T47D (cell line): ENCODE data around the gene SPACA5B.
"Not testable (repeated sequence)": the region's sequence is repeated elsewhere in the genome, so short reads cannot be mapped to it uniquely, and the experiment has no call there.

Experiments
- DNase-seq, 2 experiments: peaks; one replicate each; pipeline versions ENCODE4 v3.0.0 to v3.0.0-alpha.2; 2011 to 2012; ENCODE audit warnings: low read depth in 1 of 2, low spot score in 1 of 2
- JUND ChIP-seq: IDR thresholded peaks from 2 replicates; pipeline ENCODE4 v1.6.1; 2012; ENCODE audit warnings: low read depth
- in situ Hi-C: cut with HindIII; loops from 2 replicates; pipeline ENCODE4 v1.10.0; 2016; ENCODE audit warnings: low sequenced_read_pairs, low pct_unique_long_range_greater_than_20kb

The SPACA5B gene

GRCh38 chrX:48130326-48130725 is at the start of gene SPACA5B:
Gene SPACA5B, plus strand, starts transcription at chrX:48130626. Its CDS starts 62 bp downstream, at chrX:48130688.
- in situ Hi-C loops, DNase-seq: not testable (repeated sequence)

- TF ChIP-seq JUND, result no peak
- DNase-seq, result peak; percentile 41 to 70
Observed at GRCh38 chrX:48083212-48083611, 47.2 kb upstream of the SPACA5B start.

GRCh38 chrX:48083706-48084105 is 46.7 kb upstream of the SPACA5B start:
- in situ Hi-C loops, result no loop called here
- DNase-seq, result peak in 1 of 2 experiments; percentile 56
- TF ChIP-seq JUND, result no peak

More at GRCh38 chrX:48083212-48083611, 47.2 kb upstream of the SPACA5B start:
- in situ Hi-C loops, result no loop called here

GRCh38 chrX:48086082-48086481 is 44.3 kb upstream of the SPACA5B start:
- no peak for TF ChIP-seq JUND
- no peak for DNase-seq
- in situ Hi-C loops, result no loop called here

GRCh38 chrX:48090123-48090522 is 40.3 kb upstream of the SPACA5B start:
- in situ Hi-C loops, result no loop called here
- peak; percentile 70 for TF ChIP-seq JUND
- peak; percentile 9 to 57 for DNase-seq

- DNase-seq, in situ Hi-C loops: not testable (repeated sequence)
Observed at GRCh38 chrX:48092558-48092957, 37.9 kb upstream of the SPACA5B start.

- no peak for TF ChIP-seq JUND
- in situ Hi-C loops, result no loop called here
- DNase-seq, result no peak
Observed at GRCh38 chrX:48101443-48101842, 29.0 kb upstream of the SPACA5B start.

- no peak for DNase-seq
- no peak for TF ChIP-seq JUND
- in situ Hi-C loops, result no loop called here
Observed at GRCh38 chrX:48102874-48103374, 27.5 kb upstream of the SPACA5B start.

- in situ Hi-C loops, result no loop called here
- no peak for TF ChIP-seq JUND
- DNase-seq, result peak in 1 of 2 experiments; percentile 9
Observed at GRCh38 chrX:48107717-48108116, 22.7 kb upstream of the SPACA5B start.

GRCh38 chrX:48125286-48125685 is 5.1 kb upstream of the SPACA5B start:
- DNase-seq, in situ Hi-C loops: not testable (repeated sequence)

- in situ Hi-C loops, DNase-seq: not testable (repeated sequence)
Observed at GRCh38 chrX:48132308-48132844, 1.9 kb downstream of the SPACA5B start.

GRCh38 chrX:48139076-48139475 is 8.7 kb downstream of the SPACA5B start:
- DNase-seq, result not testable (repeated sequence)

GRCh38 chrX:48141810-48142508 is 11.5 kb downstream of the SPACA5B start:
- in situ Hi-C loops, DNase-seq: not testable (repeated sequence)

More at GRCh38 chrX:48139076-48139475, 8.7 kb downstream of the SPACA5B start:
- in situ Hi-C loops, result not testable (repeated sequence)

GRCh38 chrX:48142697-48143096 is 12.3 kb downstream of the SPACA5B start:
- DNase-seq, in situ Hi-C loops: not testable (repeated sequence)
